HG03196 (cell line): ENCODE measurements around the gene ZNF512B.
"Not testable (repeated sequence)": the region's sequence is repeated elsewhere in the genome, so short reads cannot be mapped to it uniquely, and the experiment has no call there.

Experiments
- ATAC-seq: cut with Tn5 transposase; IDR thresholded peaks from one replicate; pipeline ENCODE4 v1.9.1; 2021; ENCODE audit not compliant: unreplicated experiment

ZNF512B gene

DNA sequence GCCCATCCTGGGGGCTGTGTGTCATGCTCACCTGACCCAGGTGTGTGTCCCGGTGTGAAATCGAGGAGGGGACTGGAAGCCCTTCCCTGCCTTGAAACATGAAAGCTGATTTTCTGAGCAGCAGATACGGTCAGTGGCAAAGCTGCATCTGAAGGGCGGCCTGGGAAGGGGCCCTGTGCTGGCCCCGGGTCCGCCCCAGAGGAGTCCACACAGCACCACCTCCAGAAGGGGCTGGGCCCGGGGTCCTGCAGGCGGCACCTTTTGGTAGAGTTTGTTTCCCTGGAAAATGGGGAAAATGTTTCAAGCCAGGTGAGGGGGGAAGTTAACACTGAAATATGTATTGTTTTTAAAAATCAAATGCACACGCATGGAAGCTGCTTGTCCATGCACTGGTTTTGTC, 34.3 kb downstream of the ZNF512B start:
- no peak for ATAC-seq

DNA sequence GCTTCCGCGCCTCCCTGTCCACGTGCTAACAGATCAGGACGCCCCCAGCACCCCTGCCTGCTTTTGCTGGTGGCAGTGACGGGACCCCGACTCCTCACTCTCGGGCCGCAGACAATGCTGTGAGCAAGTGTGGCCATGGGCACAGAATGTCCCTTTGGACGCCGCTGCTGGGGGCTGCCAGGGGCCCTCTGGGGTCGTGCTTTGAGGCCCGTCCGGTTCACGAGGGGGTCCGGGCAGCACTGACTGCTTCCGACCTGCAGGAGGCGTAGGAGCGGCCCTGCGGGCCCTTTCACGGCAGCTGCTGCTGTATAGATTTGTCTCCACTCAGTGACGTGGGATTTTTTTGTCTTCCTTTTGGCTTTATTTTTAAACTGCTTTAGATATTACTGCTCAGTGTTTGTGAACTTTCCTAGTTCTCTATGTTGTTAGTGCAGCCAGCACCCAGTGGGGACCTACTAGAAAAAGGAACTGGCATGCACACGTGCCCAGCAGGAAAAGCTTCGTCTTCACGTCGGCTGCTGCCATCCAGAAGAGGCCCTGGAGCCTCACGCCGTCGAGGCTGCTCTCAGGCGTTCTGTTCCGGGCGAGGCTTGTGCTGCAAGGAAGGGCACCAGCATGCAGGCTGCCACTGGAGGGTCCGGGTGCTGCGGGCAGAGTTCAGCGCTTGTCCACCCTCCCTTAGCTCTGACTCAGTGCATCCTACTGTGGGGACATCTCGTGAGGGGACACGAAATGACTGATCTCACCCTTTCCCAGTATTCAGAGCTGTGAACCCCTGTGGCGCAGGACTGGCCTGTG, 35.3 kb downstream of the ZNF512B start:
- no peak for ATAC-seq

DNA sequence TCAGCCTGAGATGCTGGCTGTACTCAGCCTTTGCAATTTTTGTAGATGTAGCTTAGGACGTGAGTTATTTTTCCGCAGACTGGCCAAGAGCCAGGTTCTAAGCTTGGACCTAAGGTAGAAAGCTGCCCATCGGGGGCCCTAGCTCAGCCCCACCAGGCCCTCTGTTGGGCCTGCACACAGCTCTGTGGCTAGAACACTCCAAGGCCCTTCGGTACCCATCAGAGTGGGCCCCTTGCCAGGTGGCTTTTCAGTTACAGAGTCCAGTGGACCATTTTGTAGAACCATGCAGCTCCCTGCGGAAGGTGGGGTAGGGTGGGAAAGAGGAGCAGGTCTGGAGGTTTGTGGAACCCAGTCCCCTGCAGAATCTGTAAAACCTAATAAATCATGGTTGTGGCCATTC, 36.1 kb downstream of the ZNF512B start:
- ATAC-seq: no peak

DNA sequence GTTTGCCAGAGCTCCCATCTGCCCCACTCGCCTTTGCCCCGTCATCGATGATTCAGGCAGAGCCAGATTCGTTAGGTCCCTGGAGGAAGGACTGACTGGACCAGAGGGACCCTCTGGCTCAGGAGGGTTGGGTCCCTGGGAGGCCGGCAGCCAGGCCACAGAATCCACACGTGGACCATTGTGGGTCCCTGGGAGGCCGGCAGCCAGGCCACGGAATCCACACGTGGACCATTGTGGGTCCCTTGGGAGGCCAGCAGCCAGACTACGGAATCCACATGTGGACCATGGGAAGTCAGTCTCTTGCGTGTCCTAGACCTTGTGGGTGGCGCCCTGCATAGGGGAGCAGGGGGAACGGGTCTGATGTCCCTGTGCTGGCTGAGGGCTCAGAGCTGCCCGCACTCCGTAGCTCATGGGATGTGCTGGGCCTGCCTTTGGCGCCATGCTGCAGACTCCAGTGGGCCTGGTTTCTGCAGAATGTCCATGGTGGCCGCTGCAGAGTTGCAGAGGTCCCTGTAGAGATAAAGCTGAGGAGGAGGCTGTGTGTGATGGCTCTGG, 37.0 kb downstream of the ZNF512B start:
- no peak for ATAC-seq

DNA sequence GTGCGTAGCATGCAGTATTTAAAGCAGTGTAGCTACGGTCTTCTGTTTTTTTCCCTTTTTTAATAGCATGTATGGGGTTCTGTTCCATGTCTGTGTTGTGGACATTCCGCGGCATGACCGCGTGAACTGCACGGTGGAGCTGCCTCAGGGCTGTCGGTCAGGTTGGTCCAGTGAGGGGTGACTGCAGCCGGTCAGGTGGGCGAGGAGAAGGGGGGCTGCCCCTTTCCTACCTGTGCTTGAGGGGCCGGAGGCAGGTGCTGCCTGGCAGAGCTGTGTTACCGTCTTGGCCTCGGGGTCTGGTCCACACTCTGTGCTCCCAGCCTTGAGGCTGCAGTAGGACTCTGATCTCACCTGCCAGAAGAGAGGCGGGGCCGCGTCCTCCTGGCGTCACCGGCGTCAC, 38.0 kb downstream of the ZNF512B start:
- ATAC-seq: no peak

DNA sequence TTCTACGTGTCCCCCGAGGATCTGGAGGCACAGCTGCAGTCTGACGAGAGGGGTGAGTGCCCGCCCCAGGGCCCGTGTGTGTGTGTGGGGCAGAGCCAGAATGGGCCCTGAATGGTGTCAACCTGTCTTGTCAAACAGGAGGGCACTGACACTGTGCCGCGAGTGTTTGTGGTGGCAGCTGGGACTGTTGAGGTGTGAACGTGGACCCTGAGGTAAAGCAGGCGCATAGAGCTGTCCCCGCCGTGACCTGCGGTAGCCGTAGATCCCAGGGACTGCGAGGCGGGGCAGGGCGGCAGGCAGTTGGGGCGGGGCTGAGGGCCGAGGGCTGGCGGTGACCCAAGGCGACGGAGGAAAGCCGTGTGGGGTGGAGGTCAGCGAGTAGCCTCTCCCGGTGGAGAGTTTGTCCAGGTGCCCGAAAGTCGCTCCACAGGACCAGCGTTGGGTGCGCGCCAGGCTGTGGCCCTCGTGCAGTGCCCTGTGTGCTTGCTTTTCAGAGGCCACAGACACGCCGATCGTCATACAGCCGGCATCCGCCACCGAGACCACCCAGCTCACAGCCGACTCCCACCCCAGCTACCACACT, 38.7 kb downstream of the ZNF512B start:
- no peak for ATAC-seq

DNA sequence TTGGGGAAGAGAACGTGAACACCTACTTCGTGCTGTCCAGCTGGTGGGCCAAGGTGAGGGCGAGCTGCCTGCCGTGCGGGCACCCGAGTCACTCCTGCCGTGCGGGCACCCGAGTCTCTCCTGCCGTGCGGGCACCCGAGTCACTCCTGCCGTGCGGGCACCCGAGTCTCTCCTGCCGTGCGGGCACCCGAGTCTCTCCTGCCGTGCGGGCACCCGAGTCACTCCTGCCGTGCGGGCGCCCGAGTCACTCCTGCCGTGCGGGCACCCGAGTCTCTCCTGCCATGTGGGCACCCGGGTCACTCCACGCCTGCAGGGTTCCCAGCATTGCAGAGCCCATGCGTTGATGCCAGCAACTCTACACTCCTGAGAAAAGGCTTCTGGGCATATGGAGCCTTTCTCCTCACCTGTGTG, 40.3 kb downstream of the ZNF512B start:
- not testable (repeated sequence) for ATAC-seq

DNA sequence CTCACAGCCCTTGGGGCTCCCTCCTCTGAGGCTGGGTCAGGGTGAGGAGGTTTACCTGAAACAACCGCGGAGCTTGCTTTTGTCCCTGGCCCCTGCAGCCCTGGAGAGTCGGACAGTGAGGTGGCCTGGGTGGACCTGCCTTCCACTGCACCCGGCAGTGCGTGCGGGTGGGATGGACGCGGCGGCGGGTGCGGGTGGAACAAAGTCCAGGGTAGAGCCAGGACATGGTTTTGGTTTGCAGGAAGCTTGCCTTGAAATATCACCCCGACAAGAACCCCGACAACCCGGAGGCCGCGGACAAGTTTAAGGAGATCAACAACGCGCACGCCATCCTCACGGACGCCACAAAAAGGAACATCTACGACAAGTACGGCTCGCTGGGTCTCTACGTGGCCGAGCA, 40.7 kb downstream of the ZNF512B start:
- ATAC-seq: no peak

DNA sequence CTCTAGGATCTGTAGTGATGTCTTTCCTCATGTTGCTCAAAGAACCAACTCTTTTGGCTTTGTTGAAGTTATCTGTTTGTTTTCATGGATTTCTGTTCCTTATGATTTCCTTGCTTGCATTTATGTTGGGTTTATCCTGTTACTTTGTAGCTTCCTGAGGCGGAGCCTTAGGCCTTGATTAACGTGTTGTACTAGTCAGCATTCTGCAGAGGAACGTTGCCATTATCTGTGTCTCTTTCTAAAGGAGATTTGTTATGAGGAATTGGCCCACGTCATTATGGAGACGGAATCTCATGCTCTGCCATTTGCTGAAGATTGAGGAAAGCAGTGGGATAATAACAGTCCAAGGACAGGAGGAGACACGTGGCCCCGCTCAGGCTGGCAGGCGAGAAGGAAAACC, 43.4 kb downstream of the ZNF512B start:
- ATAC-seq: no peak

DNA sequence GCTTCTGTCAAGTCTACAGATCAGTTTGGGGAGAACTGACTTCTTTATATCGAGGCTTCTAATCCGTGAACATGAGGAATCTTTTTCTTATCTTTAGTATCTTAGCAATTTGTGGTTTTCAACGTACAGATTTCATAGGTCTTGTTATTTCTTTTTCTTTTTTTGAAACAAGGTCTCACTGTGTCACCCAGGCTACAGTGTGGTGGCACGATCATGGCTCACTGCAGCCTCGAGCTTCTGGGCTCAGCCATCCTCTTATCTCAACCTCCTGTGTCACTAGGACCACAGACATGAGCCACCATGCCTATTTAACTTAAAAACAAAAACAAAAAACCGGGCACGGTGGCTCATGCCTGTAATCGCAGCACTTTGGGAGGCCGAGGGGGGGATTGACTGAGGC, 45.5 kb downstream of the ZNF512B start:
- no peak for ATAC-seq

DNA sequence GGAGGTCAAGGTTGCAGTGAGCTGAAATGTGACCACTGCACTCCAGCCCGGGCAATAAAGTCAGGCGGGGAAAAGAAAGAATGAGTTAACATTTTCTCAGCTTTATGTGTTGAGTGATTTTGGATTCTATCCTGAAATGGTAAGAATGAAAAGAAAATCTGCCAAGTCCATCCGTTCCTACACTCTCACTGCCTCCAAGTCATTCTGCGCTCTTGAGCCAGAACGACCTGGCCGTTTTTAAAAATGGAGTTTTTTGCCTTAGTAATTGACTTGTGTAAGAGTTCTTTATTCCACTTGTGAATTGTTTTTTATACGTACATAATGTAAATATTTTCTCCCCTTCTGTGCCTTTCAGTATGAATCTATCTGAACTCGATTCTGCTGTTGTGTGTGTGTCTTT, 46.1 kb downstream of the ZNF512B start:
- ATAC-seq: no peak

DNA sequence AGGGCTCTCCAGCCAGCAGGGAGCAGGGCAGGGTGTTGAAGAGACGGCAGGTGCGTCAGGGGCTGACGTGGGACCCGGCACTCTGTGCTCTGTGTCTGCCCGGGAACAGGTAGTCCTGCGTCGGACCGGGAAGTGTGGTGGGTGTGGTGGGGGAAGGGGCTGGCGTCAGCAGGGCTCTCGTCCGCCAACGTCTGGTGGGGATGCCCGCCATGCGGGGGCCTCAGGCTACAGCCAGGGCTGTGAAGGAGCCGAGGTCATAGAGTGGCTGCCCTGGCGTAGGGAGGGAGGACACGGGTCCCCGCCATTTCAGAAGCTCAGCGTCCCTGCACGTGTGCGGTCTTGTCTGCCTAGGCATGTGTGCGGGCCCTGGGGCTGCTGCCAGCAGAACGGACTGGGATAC, 49.5 kb downstream of the ZNF512B start:
- ATAC-seq: no peak

DNA sequence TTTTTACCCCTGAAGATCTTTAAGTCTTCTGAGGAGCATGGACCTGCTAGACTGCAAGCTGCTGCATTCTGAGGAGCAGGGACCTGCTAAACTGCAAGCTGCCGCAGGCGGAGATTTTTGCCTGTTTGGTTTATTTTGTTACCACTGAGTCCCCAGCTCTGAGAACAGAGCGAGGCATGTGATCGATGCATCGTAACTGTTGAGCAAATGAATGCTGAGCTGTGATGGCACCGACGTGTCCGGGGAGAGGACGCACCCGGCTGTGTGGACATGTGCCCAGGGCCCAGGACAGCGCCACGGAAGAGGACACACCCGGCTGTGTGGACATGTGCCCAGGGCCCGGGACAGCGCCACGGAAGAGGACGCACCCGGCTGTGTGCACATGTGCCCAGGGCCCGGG, 50.6 kb downstream of the ZNF512B start:
- ATAC-seq: no peak

DNA sequence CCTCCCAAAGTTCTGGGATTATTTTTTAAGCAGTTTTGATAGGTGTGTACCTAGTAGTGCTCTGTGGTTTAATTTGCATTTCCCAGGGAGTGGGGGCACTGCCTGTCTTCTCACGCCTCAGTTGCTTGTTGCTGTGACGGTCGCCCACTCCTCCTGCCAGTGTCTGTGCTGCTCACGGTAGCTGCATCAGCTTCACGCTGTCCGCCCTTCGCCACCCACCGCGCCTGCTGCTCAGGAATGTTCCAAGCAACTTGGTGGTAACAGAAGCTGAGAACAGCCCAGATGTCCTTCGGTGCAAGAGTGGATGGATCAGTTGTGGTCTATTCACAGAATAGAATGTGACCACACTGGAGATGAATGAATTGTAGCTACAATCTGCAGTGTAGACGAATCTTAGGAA, 51.9 kb downstream of the ZNF512B start:
- ATAC-seq: no peak

DNA sequence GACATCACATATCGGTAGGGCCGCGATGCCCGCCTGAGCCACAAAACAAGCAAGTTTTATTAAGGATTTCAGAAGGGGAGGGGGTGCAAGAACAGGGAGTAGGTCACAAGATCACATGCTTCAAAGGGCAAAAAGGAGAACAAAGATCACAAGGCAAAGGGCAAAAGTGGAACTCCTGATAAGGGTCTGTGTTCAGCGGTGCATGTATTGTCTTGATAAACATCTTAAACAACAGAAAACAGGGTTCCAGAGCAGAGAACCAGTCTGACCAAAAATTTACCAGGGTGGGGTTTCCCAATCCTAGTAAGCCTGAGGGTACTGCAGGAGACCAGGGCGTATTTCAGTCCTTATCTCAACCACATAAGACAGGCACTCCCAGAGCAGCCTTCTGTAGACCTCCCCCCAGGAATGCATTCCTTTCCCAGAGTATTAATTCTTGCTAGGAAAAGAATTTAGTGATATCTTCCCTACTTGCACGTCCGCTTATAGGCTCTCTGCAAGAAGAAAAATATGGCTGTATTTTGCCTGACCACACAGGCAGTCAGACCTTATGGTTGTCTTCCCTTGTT, 53.3 kb downstream of the ZNF512B start:
- not testable (repeated sequence) for ATAC-seq

DNA sequence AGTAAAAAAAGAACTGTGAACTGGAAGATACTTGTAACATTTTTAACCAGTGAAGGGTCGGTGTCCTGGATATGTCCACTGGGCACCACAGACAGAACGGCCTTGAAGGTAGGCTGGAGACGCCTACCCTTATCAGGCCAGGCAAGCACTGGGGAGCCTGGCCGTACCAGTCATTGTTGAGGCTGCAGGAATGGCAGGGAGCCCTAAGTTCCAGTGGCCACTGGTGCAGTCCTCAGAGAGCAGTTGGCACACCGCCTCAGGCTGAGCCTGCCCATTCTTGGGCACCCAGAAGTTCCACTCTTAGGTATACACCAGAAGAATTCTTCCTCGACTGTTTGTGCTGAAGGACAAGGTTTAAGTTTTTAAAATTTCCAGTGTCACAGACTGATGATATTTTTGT, 54.3 kb downstream of the ZNF512B start:
- no peak for ATAC-seq

DNA sequence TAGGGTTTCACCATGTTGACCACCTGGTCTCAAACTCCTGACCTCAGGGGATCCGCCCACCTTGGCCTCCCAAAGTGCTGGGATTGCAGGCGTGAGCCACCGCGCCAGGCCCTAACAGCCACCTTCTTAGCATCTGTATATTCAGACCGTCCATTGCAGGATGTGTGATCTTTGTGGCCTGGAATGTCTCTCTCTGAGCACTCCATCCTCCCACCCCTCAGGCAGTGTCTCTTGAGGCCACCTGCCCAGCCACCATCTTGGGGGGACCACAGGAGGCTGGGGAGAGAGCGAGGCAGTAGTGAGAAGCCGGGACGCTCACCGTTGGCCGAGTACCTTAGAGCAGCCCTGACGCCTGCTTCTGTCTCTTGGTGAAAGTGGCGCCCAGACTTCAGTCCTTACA, 56.0 kb downstream of the ZNF512B start:
- ATAC-seq: no peak

DNA sequence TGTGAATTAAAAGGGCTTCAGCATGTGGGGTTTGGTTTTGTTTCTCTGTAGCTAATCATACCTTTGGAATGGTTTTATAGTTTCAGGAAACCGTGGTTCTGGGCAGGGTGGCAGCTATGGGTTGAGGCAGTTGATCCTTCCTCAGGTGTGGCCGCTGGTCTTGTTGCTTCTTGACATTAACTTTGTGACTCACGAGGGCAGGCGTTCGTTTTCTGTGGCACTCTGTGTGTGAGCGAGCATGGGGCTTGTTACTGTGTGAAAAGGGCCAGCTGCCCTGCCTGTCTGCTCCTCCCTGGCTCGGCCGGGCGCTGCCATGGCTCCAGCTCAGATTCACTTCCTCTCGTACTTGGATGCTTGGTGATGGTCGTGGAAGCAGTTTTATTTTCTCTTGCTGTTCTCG, 58.6 kb downstream of the ZNF512B start:
- ATAC-seq: no peak

DNA sequence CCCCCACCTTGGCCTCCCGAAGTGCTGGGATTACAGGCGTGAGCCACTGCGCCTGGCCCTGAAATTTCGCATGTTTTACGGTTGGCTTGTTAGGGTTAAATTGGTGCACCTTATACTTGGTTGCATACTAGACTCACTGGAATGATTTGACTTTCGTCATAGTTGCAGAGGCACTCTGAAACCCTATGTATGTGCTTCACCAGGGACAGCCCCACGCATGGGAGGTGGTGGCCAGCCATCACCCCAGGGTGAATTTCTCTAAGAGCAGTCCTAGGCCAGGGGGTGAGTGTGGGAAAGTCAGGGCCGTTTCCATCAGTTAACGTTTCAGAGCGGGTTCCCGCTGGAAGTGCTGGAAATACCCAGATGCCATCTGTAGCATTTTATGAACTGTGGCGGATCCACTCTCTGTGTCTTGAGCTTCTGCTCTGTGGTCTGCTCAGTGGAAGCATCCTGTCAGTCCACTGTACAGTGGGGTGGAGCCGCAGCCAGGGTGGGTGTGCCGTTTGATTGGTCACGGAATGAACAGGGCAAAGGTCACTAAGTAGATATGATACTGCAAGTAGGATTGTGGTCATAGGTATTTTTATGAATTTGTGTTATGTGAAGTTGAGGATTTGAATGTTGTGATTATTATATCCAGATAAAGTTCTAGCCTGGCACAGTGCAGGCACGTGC, 61.6 kb downstream of the ZNF512B start:
- ATAC-seq: no peak
